Esophagus squamous epithelium (tissue), 5 donors: ENCODE measurements around the gene GIN1. TPM values are rescaled to one million over a fixed set of nuclear protein-coding genes. Genes with fewer than 3 reads are reported as not detected.

Experiments
- DNase-seq: peaks from one replicate; lab custom pipeline; 2025; lab: John Stamatoyannopoulos, UW
- H3K27ac ChIP-seq, 4 donors: fragments of 200-600 bp; sonication (generic); one replicate each; pipeline ENCODE4 v1.5.1; 2016 to 2019; ENCODE audit warnings: mild to moderate bottlenecking in 1 of 4
- H3K27me3 ChIP-seq, 4 donors: fragments of 200-600 bp; sonication (generic); 1 replicate in 3 of 4; 2 replicates in 1 of 4; pipeline versions ENCODE4 v1.5.1 to v1.6.0; 2017 to 2021; ENCODE audit warnings: antibody characterized with exemption in 1 of 4
- H3K36me3 ChIP-seq, 3 donors: fragments of 200-600 bp; sonication (generic); one replicate each; pipeline ENCODE4 v1.5.1; 2016 to 2019
- H3K4me1 ChIP-seq, 3 donors: fragments of 200-600 bp; sonication (generic); one replicate each; pipeline ENCODE4 v1.5.1; 2017 to 2019
- H3K4me3 ChIP-seq, 4 donors: fragments of 200-600 bp; sonication (generic); 1 replicate in 3 of 4; 2 replicates in 1 of 4; pipeline ENCODE4 v1.5.1; 2016 to 2019; ENCODE audit warnings: mild to moderate bottlenecking in 2 of 4, moderate library complexity in 1 of 4
- H3K9me3 ChIP-seq, 3 donors: fragments of 200-600 bp; sonication (generic); one replicate each; pipeline ENCODE4 v1.5.1; 2016 to 2019
- CTCF ChIP-seq, 6 experiments: fragments of 450-650 bp in 4 of 6; fragments of 200-600 bp in 2 of 6; sonication (generic) in 2 of 6; IDR thresholded peaks; one replicate each; pipeline ENCODE4 v1.5.1; 2016 to 2019; ENCODE audit warnings: antibody characterized with exemption in 6 of 6, mild to moderate bottlenecking in 4 of 6, moderate library complexity in 4 of 6
- POLR2A ChIP-seq, 4 donors: fragments of 450-650 bp; IDR thresholded peaks; one replicate each; pipeline ENCODE4 v1.6.1; 2017; ENCODE audit warnings: antibody characterized with exemption in 4 of 4, mild to moderate bottlenecking in 4 of 4, moderate library complexity in 3 of 4
- WGBS, 2 donors: methylation state at CpG; one replicate each; pipeline ENCODE4 v1.1.5; 2018; 5-methylcytosine and 5-hydroxymethylcytosine counted together
- intact Hi-C: fragments of 100-400 bp; cut with DNase I; formaldehyde crosslinking; loops from one replicate; pipeline ENCODE4 v1.15.0; 2022
- total RNA-seq, 4 donors: library from RNA; depleted of rRNA; stranded (reverse); fragments of >200 nt; gene quantifications; one replicate each; pipeline ENCODE4 v1.1.0, GENCODE V29; 2016
- donor health status: DM: yes; HTN: yes; CAD: no.

GIN1 gene
- total RNA-seq, 4 donors from 2014 or later: 1.5 to 6.8 (median 3.7) TPM

GRCh38 chr5:103098993-103099392, 20.9 kb downstream of the GIN1 start:
- H3K4me1 ChIP-seq: no peaks in the 10 kb centered on the region
- no peak for TF ChIP-seq CTCF (IDR thresholded peaks at IDR 0.05)
- no peak for TF ChIP-seq POLR2A (IDR thresholded peaks at IDR 0.05)
- no peak overlapping the region for H3K4me3 ChIP-seq
- 64 to 67% methylated on average over 2 of the region's 2 CpGs for WGBS, 2 donors
- H3K27me3 ChIP-seq: no peaks in the 10 kb centered on the region
- no peak for DNase-seq
- intact Hi-C loops: no loop called here
- no peaks in the 10 kb centered on the region for H3K9me3 ChIP-seq
- H3K36me3 ChIP-seq: peaks cover 0 to 70% (median 4%) of the 10 kb centered on the region in 3 donors
- no peak overlapping the region for H3K27ac ChIP-seq

GRCh38 chr5:103094737-103095136, 25.2 kb downstream of the GIN1 start:
- Histone ChIP-seq H3K27me3 (no peaks in the 10 kb centered on the region), H3K9me3 (no peaks in the 10 kb centered on the region), H3K4me1 (no peaks in the 10 kb centered on the region), H3K4me3 (no peak overlapping the region), H3K27ac (no peak overlapping the region), H3K36me3 (peaks cover 0 to 63% (median 0%) of the 10 kb centered on the region in 3 donors)
- no peak for TF ChIP-seq POLR2A (IDR thresholded peaks at IDR 0.05)
- no peak for TF ChIP-seq CTCF (IDR thresholded peaks at IDR 0.05)
- DNase-seq: no peak
- 64 to 71% methylated on average over 2 of the region's 2 CpGs for WGBS, 2 donors
- intact Hi-C loops: no loop called here

GRCh38 chr5:103093727-103094126, 26.2 kb downstream of the GIN1 start:
- intact Hi-C loops: no loop called here
- no peaks in the 10 kb centered on the region for H3K4me1 ChIP-seq
- whole genome bisulfite sequencing, 2 donors: 100% methylated on average over 1 of the region's 1 CpG

GRCh38 chr5:103092676-103093075, 27.3 kb downstream of the GIN1 start:
- Histone ChIP-seq H3K27me3 (no peaks in the 10 kb centered on the region), H3K36me3 (peaks cover 0 to 83% (median 0%) of the 10 kb centered on the region in 3 donors), H3K4me1 (no peaks in the 10 kb centered on the region), H3K4me3 (no peak overlapping the region), H3K9me3 (no peaks in the 10 kb centered on the region), H3K27ac (no peak overlapping the region)
- no peak for TF ChIP-seq POLR2A (IDR thresholded peaks at IDR 0.05)
- no peak for TF ChIP-seq CTCF (IDR thresholded peaks at IDR 0.05)
- intact Hi-C loops: no loop called here
- 83 to 84% methylated on average over 3 of the region's 3 CpGs for WGBS, 2 donors
- DNase-seq: no peak

More at GRCh38 chr5:103093727-103094126, 26.2 kb downstream of the GIN1 start:
- Histone ChIP-seq H3K4me3 (no peak overlapping the region), H3K27me3 (no peaks in the 10 kb centered on the region), H3K9me3 (no peaks in the 10 kb centered on the region), H3K36me3 (peaks cover 0 to 73% (median 0%) of the 10 kb centered on the region in 3 donors), H3K27ac (no peak overlapping the region)
- no peak for DNase-seq
- TF ChIP-seq POLR2A (IDR thresholded peaks at IDR 0.05) (no peak), CTCF (IDR thresholded peaks at IDR 0.05) (no peak)

- H3K4me3 ChIP-seq: no peak overlapping the region
- intact Hi-C loops: no loop called here
- no peaks in the 10 kb centered on the region for H3K27me3 ChIP-seq
- WGBS, 2 donors: 92 to 93% methylated on average over 1 of the region's 1 CpG
- no peak for TF ChIP-seq CTCF (IDR thresholded peaks at IDR 0.05)
- TF ChIP-seq POLR2A (IDR thresholded peaks at IDR 0.05): no peak
- DNase-seq: no peak
- no peak overlapping the region for H3K27ac ChIP-seq
- H3K4me1 ChIP-seq: no peaks in the 10 kb centered on the region
- no peaks in the 10 kb centered on the region for H3K9me3 ChIP-seq
- peaks cover 0 to 89% (median 4%) of the 10 kb centered on the region in 3 donors for H3K36me3 ChIP-seq
These were observed 29.1 kb downstream of the GIN1 start for GRCh38 chr5:103090791-103091190.
